Measurements from ENCODE around the gene SOWAHC.
"Not testable (repeated sequence)": the region's sequence is repeated elsewhere in the genome, so short reads cannot be mapped to it uniquely, and the experiment has no call there.

SOWAHC gene, protein sequence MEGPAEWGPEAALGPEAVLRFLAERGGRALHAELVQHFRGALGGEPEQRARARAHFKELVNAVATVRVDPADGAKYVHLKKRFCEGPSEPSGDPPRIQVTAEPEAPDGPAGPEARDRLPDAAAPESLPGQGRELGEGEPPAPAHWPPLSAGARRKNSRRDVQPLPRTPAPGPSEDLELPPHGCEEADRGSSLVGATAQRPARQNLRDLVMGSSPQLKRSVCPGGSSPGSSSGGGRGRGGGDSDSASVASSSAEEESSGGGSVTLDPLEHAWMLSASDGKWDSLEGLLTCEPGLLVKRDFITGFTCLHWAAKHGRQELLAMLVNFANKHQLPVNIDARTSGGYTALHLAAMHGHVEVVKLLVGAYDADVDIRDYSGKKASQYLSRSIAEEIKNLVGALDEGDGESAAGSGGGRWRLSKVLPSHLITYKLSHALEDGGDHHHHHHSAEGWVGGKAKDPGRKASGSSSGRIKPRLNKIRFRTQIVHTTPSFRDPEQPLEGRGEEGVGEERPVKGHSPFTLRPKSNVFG

GRCh38 chr2:109613922-109614714 lies at the start of gene SOWAHC, which contains the start of gene SEPTIN10:
Gene SOWAHC, plus strand, starts transcription at chr2:109614364. Its CDS starts 126 bp downstream, at chr2:109614490.
Gene SEPTIN10, minus strand, starts transcription at chr2:109613966. Its CDS starts 139 bp downstream, at chr2:109613827.
- peak within 1 kb of the TSS; percentile 74 for H3K4me3 ChIP-seq (ENCODE audit: low read depth, low read length)
- peak; percentile 98 for DNase-seq (ENCODE audit: low read depth)
- TF ChIP-seq, protein P1, sequence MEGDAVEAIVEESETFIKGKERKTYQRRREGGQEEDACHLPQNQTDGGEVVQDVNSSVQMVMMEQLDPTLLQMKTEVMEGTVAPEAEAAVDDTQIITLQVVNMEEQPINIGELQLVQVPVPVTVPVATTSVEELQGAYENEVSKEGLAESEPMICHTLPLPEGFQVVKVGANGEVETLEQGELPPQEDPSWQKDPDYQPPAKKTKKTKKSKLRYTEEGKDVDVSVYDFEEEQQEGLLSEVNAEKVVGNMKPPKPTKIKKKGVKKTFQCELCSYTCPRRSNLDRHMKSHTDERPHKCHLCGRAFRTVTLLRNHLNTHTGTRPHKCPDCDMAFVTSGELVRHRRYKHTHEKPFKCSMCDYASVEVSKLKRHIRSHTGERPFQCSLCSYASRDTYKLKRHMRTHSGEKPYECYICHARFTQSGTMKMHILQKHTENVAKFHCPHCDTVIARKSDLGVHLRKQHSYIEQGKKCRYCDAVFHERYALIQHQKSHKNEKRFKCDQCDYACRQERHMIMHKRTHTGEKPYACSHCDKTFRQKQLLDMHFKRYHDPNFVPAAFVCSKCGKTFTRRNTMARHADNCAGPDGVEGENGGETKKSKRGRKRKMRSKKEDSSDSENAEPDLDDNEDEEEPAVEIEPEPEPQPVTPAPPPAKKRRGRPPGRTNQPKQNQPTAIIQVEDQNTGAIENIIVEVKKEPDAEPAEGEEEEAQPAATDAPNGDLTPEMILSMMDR (IDR thresholded peaks at IDR 0.05; ENCODE audit: low read depth, low read length, missing control alignments), result no peak
- in situ Hi-C loops (cut with HindIII; ENCODE audit: low sequenced_read_pairs), result no loop called here

DNA sequence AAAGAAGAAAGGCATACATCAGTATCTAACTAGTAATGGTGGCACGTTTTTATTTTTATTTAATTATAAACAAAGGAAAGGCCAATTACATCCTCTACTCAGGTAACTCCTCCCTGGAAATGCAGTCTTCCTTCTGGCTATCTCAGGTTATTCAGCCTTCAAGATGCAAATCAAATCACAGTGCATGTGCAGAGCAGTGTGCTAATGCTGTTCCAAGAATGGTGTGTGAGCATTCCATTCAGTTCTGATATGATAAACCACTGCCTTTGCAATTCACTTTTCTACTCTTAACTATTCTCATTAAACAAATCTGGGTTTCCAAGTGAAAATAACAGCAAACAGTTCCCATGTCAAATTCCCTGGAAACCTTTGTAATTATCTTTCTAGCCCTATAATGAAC lies 38.8 kb upstream of the SOWAHC start:
- DNase-seq (ENCODE audit: low read depth), result no peak
- TF ChIP-seq, protein P1 (IDR thresholded peaks at IDR 0.05; ENCODE audit: low read depth, low read length, missing control alignments), result no peak
- no peak overlapping the region for H3K4me3 ChIP-seq (ENCODE audit: low read depth, low read length)
- in situ Hi-C loops (cut with HindIII; ENCODE audit: low sequenced_read_pairs), result no loop called here

DNA sequence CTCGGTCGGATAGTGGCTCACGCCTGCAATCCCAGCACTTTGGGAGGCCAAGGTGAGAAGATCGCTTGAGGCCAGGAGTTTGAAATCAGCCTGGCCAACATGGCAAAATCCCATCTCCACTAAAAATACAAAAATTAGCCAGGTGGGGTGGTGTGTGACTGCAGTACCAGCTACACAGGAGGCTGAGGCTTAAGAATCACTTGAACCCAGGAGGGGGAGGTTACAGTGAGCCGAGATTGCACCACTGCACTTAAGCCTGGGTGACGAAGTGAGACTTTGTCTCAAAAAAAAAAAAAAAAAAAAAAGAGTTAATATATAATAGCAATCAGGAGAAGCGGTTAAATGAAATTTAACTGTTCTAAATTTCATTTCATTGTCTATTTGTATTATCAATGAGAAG lies 36.5 kb upstream of the SOWAHC start:
- in situ Hi-C loops (cut with HindIII; ENCODE audit: low sequenced_read_pairs); DNase-seq (ENCODE audit: low read depth); H3K4me3 ChIP-seq (ENCODE audit: low read depth, low read length): not testable (repeated sequence)

- peak; percentile 36 for DNase-seq (ENCODE audit: low read depth)
- in situ Hi-C loops (cut with HindIII; ENCODE audit: low sequenced_read_pairs), result no loop called here
- TF ChIP-seq, protein P1 (IDR thresholded peaks at IDR 0.05; ENCODE audit: low read depth, low read length, missing control alignments), result peak; percentile 26
- H3K4me3 ChIP-seq (ENCODE audit: low read depth, low read length), result no peak overlapping the region
Measured at GRCh38 chr2:109582928-109583895, 31.0 kb upstream of the SOWAHC start.

DNA sequence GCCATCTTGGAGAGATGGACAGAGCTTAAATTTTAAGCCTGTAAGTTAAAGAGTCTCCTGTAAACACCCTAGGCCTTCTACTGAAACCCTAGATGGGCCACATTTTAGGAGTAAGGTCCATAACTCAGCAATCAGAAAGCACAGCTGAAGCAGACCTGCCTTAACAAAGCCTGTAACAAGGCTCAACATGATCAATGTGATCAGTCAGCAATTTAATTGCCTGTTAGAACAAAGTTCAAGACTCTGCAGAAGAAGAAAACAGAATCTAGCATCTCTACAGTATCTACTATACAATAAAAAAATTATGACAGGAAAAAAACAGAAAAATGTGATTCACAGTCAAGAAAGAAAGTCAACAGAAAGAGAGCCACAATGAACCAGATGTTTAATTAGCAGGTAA lies 27.5 kb upstream of the SOWAHC start:
- TF ChIP-seq, protein P1 (IDR thresholded peaks at IDR 0.05; ENCODE audit: low read depth, low read length, missing control alignments), result no peak
- DNase-seq (ENCODE audit: low read depth), result no peak
- H3K4me3 ChIP-seq (ENCODE audit: low read depth, low read length), result no peak overlapping the region
- in situ Hi-C loops (cut with HindIII; ENCODE audit: low sequenced_read_pairs), result no loop called here

DNA sequence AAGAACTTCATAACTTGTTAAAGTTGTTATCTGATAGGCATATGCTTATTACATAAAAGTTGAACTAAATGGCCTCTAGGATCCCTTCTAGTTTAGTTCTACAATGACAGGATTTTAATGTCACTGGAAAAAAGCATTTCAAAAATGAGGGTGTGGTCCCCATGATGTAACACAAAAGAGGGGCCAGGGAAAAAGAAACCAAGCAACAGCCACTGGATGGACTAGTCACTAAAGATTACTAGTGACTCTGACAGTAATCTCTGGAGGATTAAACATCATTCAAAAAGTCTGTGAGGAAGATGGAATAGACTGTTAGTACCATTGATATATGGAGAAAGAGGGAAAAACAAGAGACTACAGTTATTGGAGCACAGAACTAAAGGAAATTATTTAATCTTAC lies 23.0 kb upstream of the SOWAHC start:
- in situ Hi-C loops (cut with HindIII; ENCODE audit: low sequenced_read_pairs), result no loop called here
- TF ChIP-seq, protein P1 (IDR thresholded peaks at IDR 0.05; ENCODE audit: low read depth, low read length, missing control alignments), result no peak
- no peak overlapping the region for H3K4me3 ChIP-seq (ENCODE audit: low read depth, low read length)
- no peak for DNase-seq (ENCODE audit: low read depth)

Data from astrocyte of the cerebellum (primary cell).